ENCODE measurements around the gene SUGCT. TPM values are rescaled to one million over a fixed set of nuclear protein-coding genes. Genes with fewer than 3 reads are reported as not detected.

Gene SUGCT
- total RNA-seq, 4 donors from 2014 or later: 1.1 to 3.6 (median 2.6) TPM

DNA sequence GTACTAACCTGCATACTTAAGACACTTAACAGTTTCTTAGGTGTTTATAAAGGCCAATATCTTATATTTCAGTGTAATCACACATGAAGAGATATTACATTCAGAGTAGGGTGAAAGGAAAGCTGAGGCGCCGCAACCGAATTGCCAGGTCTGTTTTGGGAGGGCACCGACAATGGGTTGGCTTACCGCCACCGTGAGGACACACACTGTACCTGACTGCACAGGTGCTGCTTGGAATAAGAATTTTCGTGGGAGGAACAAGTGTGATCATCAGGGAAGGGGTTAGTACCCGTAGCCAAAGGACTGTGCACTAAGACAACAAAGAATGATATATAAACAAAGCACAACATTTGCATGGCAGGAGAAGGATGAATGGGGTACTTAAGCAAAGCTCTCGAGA lies 591.8 kb downstream of the SUGCT start:
- DNase-seq (ENCODE audit: low spot score) (no peak), ATAC-seq (ENCODE audit: low FRiP score) (no peak)
- TF ChIP-seq, protein P1, sequence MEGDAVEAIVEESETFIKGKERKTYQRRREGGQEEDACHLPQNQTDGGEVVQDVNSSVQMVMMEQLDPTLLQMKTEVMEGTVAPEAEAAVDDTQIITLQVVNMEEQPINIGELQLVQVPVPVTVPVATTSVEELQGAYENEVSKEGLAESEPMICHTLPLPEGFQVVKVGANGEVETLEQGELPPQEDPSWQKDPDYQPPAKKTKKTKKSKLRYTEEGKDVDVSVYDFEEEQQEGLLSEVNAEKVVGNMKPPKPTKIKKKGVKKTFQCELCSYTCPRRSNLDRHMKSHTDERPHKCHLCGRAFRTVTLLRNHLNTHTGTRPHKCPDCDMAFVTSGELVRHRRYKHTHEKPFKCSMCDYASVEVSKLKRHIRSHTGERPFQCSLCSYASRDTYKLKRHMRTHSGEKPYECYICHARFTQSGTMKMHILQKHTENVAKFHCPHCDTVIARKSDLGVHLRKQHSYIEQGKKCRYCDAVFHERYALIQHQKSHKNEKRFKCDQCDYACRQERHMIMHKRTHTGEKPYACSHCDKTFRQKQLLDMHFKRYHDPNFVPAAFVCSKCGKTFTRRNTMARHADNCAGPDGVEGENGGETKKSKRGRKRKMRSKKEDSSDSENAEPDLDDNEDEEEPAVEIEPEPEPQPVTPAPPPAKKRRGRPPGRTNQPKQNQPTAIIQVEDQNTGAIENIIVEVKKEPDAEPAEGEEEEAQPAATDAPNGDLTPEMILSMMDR (IDR thresholded peaks at IDR 0.05): no peak

- TF ChIP-seq, protein P1 (IDR thresholded peaks at IDR 0.05): no peak
- no peak for ATAC-seq (ENCODE audit: low FRiP score)
- DNase-seq (ENCODE audit: low spot score): no peak
These were observed 598.3 kb downstream of the SUGCT start for GRCh38 chr7:40733114-40733513.

- TF ChIP-seq, protein P1 (IDR thresholded peaks at IDR 0.05): no peak
- DNase-seq (ENCODE audit: low spot score) (no peak), ATAC-seq (ENCODE audit: low FRiP score) (no peak)
These were observed 598.8 kb downstream of the SUGCT start for GRCh38 chr7:40733578-40733977.

DNA sequence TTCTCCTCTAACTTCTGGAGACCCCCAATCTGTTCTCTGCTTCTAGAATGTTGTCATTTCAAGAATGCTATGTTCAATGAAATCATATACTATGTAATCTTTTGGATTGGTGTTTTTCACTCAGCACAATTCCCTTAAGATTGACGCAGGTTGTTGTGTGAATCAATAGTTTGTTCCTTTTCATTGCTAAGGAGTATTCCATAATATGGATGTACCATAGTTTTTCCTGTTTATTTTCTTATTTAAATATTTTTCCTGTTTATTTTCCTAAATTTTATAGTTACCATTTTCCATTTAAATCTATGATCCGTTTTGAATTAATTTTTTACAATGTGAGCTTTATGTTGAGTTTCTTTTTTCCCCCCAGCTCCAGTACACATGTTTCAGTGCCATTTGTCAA lies 604.5 kb downstream of the SUGCT start:
- ATAC-seq (ENCODE audit: low FRiP score) (no peak), DNase-seq (ENCODE audit: low spot score) (no peak)
- TF ChIP-seq, protein P1 (IDR thresholded peaks at IDR 0.05): no peak

- ATAC-seq (ENCODE audit: low FRiP score) (no peak), DNase-seq (ENCODE audit: low spot score) (no peak)
- TF ChIP-seq, protein P1 (IDR thresholded peaks at IDR 0.05): no peak
These were observed 607.5 kb downstream of the SUGCT start for GRCh38 chr7:40742270-40742669.

- ATAC-seq (ENCODE audit: low FRiP score) (no peak), DNase-seq (ENCODE audit: low spot score) (no peak)
- TF ChIP-seq, protein P1 (IDR thresholded peaks at IDR 0.05): no peak
These were observed 612.2 kb downstream of the SUGCT start for GRCh38 chr7:40746841-40747556.

GRCh38 chr7:40747856-40748255 lies 613.1 kb downstream of the SUGCT start:
- DNase-seq (ENCODE audit: low spot score) (no peak), ATAC-seq (ENCODE audit: low FRiP score) (no peak)
- TF ChIP-seq, protein P1 (IDR thresholded peaks at IDR 0.05): no peak
